ENCODE data around the gene BLM.

- TF ChIP-seq CTCF (IDR thresholded peaks at IDR 0.05) (no peak), EZH2phosphoT487 (IDR thresholded peaks at IDR 0.05; ENCODE audit: borderline replicate concordance, low read depth) (no peak)
Observed at GRCh38 chr15:90683876-90684275, 33.3 kb upstream of the BLM start.

Measured in SK-N-SH (cell line).